ENCODE results near the gene SSBP3. TPM values are rescaled to one million over a fixed set of nuclear protein-coding genes. Genes with fewer than 3 reads are reported as not detected.

Gene SSBP3
- polyA plus RNA-seq, 1 of the 3 experiments (the other 2 are of a cell fraction) = 26.2 TPM

DNA sequence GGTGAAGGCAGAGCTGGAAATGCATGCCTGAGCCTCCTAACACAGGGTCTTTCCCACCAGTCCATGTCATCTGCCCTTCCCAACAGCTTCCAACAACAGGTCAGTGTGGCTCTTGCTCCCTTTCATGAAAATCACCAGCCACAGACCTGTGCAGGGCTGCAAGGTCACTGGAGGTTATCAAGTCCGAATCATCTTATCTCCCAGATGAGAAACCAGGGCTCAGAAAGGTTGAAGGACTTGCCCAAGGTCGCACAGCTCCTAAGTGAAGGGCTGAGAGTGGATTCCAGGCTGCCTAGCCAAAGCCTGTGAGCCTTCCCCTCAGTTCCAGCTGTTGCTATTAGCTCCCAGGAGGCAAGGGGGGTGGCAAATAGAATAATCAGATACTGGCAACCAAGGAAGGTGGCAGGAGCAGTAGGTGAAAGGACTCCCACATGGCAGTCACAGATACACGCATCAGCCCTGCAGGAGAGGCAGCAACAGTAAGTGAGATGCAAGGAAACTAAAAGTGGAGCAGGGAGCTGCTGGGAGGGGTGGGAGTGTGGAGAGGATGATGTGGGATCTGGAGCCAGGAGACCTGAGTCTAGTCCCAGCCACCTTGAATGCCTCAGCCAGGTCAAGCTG is 74.2 kb downstream of the SSBP3 start:
- no peaks in the 10 kb centered on the region for H3K36me3 ChIP-seq (replicated peaks in 1 of 2; ENCODE audit: control insufficient read depth in 1 of 2, insufficient read depth in 2 of 2, low read length in 1 of 2)
- peaks cover 6% of the 10 kb centered on the region for H3F3A ChIP-seq (replicated peaks; ENCODE audit: insufficient read depth)
- H3K27me3 ChIP-seq (ENCODE audit: insufficient read depth) = no peaks in the 10 kb centered on the region
- no peak overlapping the region for H3K9ac ChIP-seq
- H3K4me2 ChIP-seq = peak overlapping the region; percentile 52; the same call in 1 of the 2 replicates
- POLR2A ChIA-PET = interaction anchor here (1.3 kb wide), 1 partner anchor 75 kb away, joined by 4 read pairs; no protein-coding TSS in a partner anchor
- peaks cover 21% of the 10 kb centered on the region for H3K79me2 ChIP-seq (ENCODE audit: insufficient read depth)
- H2AFZ ChIP-seq (ENCODE audit: low read depth) = no peak overlapping the region
- H3K27ac ChIP-seq (ENCODE audit: low read depth in 2 of 2, low read length in 1 of 2) = peak overlapping the region in 1 of 2 experiments; percentile 88; a peak in 2 of 4 replicates
- 79% methylated on average over 3 of the region's 3 CpGs for WGBS (ENCODE audit: low lambda C conversion rate)
- H3K9me3 ChIP-seq = no peaks in the 10 kb centered on the region
- H3K4me3 ChIP-seq (ENCODE audit: low read depth in 2 of 2, low read length in 1 of 2) = no peak overlapping the region
- peak; percentile 59 for DNase-seq
- H3K9me2 ChIP-seq = no peaks in the 10 kb centered on the region
- peaks cover 30 to 84% of the 10 kb centered on the region in 2 experiments for H3K4me1 ChIP-seq (ENCODE audit: control insufficient read depth in 1 of 2, insufficient read depth in 2 of 2, low read depth in 1 of 2, low read length in 1 of 2)
- no peaks in the 10 kb centered on the region; the same call in 1 of the 2 replicates for H4K20me1 ChIP-seq (ENCODE audit: insufficient read depth)
- CTCF ChIA-PET = interaction anchor here (0.8 to 1.3 kb wide), 2 partner anchors 11 to 24 kb away, joined by 3 to 5 read pairs; no protein-coding TSS in a partner anchor
- no peak for TF ChIP-seq TAF1 (IDR thresholded peaks at IDR 0.05; ENCODE audit: borderline replicate concordance, low read depth, low read length)
- no peak for TF ChIP-seq RXRA (IDR thresholded peaks at IDR 0.05; ENCODE audit: borderline replicate concordance, low read depth)
- TF ChIP-seq FOXJ3 (CRISPR knock-in tag; IDR thresholded peaks at IDR 0.05) = no peak
- peak in 1 of 2 experiments; percentile 36; a peak in 1 of 4 replicates for TF ChIP-seq EP300 (IDR thresholded peaks at IDR 0.05; ENCODE audit: borderline replicate concordance in 1 of 2, low read depth in 1 of 2, low read length in 1 of 2)
- no peak for TF ChIP-seq ELF1 (IDR thresholded peaks at IDR 0.05)
- no peak for TF ChIP-seq IRF3 (IDR thresholded peaks at IDR 0.05; ENCODE audit: low read depth, low read length)
- no peak for TF ChIP-seq NRF1 (IDR thresholded peaks at IDR 0.05; ENCODE audit: low read depth, low read length)
- TF ChIP-seq, protein P1, sequence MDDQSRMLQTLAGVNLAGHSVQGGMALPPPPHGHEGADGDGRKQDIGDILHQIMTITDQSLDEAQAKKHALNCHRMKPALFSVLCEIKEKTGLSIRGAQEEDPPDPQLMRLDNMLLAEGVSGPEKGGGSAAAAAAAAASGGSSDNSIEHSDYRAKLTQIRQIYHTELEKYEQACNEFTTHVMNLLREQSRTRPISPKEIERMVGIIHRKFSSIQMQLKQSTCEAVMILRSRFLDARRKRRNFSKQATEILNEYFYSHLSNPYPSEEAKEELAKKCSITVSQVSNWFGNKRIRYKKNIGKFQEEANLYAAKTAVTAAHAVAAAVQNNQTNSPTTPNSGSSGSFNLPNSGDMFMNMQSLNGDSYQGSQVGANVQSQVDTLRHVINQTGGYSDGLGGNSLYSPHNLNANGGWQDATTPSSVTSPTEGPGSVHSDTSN (IDR thresholded peaks at IDR 0.05) = no peak
- no peak for TF ChIP-seq FOXM1 (IDR thresholded peaks at IDR 0.05; ENCODE audit: low read depth)
- peak; percentile 79 for TF ChIP-seq GATA2 (CRISPR knock-in tag; IDR thresholded peaks at IDR 0.05)

DNA sequence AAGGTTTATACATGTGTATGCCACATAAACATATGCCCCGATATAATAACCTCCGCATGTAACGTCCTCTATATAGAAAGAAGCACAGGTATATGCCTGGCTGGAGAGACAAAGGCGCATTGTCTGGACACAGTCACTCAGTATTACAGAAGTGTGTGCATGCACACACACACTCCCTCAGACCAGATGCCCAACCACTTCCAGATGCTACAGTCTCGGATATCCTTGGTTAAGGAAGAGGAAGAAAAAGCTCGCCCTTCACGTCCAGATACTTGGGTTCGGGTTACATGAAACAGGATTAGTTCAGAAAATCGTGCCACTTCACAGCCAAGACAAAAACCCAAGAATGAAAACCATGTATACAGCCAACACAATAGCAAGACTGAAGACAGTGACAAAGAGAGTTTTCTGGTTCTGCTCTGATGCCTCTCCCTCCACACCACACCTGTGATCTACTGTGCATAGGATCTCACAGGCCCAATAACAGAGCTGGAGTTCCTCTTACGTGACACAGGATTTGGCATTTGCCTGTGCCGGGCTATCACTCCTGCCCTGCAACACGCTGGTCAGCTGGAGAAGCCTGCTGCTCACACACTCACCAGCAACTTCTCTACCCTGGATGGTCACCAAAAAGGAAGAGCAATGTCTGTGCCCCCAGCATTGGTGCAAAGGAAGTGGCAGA is 75.0 kb downstream of the SSBP3 start:
- no peak overlapping the region for H3K4me3 ChIP-seq (ENCODE audit: low read depth in 2 of 2, low read length in 1 of 2)
- H3K4me2 ChIP-seq = peak overlapping the region; percentile 52; the same call in 1 of the 2 replicates
- H3K9me2 ChIP-seq = no peaks in the 10 kb centered on the region
- no peaks in the 10 kb centered on the region for H3K27me3 ChIP-seq (ENCODE audit: insufficient read depth)
- H3K9me3 ChIP-seq = no peaks in the 10 kb centered on the region
- H3K4me1 ChIP-seq (ENCODE audit: control insufficient read depth in 1 of 2, insufficient read depth in 2 of 2, low read depth in 1 of 2, low read length in 1 of 2) = peaks cover 34 to 84% of the 10 kb centered on the region in 2 experiments
- H2AFZ ChIP-seq (ENCODE audit: low read depth) = no peak overlapping the region
- peaks cover 16% of the 10 kb centered on the region for H3K79me2 ChIP-seq (ENCODE audit: insufficient read depth)
- H3K36me3 ChIP-seq (replicated peaks in 1 of 2; ENCODE audit: control insufficient read depth in 1 of 2, insufficient read depth in 2 of 2, low read length in 1 of 2) = no peaks in the 10 kb centered on the region
- H4K20me1 ChIP-seq (ENCODE audit: insufficient read depth) = no peaks in the 10 kb centered on the region; the same call in 1 of the 2 replicates
- peak; percentile 65 for DNase-seq
- ChIA-PET CTCF (interaction anchor here (1.3 kb wide), 1 partner anchor 12 kb away, joined by 5 read pairs; no protein-coding TSS in a partner anchor), POLR2A (no interaction called here)
- H3K27ac ChIP-seq (ENCODE audit: low read depth in 2 of 2, low read length in 1 of 2) = peak overlapping the region; percentile 7 to 88; a peak in 3 of 4 replicates
- H3F3A ChIP-seq (replicated peaks; ENCODE audit: insufficient read depth) = peaks cover 6% of the 10 kb centered on the region
- H3K9ac ChIP-seq = no peak overlapping the region
- WGBS (ENCODE audit: low lambda C conversion rate) = 51% methylated on average over 10 of the region's 12 CpGs
- TF ChIP-seq REST (IDR thresholded peaks at IDR 0.05; ENCODE audit: low read depth, low read length) (0 out of 2 replicates have a peak, but pooled peaks have one; percentile 15), TEAD4 (IDR thresholded peaks at IDR 0.05; ENCODE audit: borderline replicate concordance, insufficient read depth) (no peak), NRF1 (IDR thresholded peaks at IDR 0.05; ENCODE audit: low read depth, low read length) (no peak), IRF3 (IDR thresholded peaks at IDR 0.05; ENCODE audit: low read depth, low read length) (no peak), FOSL2 (IDR thresholded peaks at IDR 0.05; ENCODE audit: borderline replicate concordance, low read depth) (no peak), ELF1 (IDR thresholded peaks at IDR 0.05) (no peak), SMC3 (IDR thresholded peaks at IDR 0.05; ENCODE audit: low read depth, low read length) (no peak)
- TF ChIP-seq, protein P2, sequence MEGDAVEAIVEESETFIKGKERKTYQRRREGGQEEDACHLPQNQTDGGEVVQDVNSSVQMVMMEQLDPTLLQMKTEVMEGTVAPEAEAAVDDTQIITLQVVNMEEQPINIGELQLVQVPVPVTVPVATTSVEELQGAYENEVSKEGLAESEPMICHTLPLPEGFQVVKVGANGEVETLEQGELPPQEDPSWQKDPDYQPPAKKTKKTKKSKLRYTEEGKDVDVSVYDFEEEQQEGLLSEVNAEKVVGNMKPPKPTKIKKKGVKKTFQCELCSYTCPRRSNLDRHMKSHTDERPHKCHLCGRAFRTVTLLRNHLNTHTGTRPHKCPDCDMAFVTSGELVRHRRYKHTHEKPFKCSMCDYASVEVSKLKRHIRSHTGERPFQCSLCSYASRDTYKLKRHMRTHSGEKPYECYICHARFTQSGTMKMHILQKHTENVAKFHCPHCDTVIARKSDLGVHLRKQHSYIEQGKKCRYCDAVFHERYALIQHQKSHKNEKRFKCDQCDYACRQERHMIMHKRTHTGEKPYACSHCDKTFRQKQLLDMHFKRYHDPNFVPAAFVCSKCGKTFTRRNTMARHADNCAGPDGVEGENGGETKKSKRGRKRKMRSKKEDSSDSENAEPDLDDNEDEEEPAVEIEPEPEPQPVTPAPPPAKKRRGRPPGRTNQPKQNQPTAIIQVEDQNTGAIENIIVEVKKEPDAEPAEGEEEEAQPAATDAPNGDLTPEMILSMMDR (IDR thresholded peaks at IDR 0.05) = no peak
